Astrocyte of the spinal cord (primary cell): ENCODE results near the gene SMPX.

ENCODE experiments used
- DNase-seq: peaks from one replicate; pipeline ENCODE4 v3.0.0; 2011; ENCODE audit warnings: low read depth, low spot score
- H3K4me3 ChIP-seq: 2 replicates; pipeline ENCODE4 v1.5.1; 2011; ENCODE audit warnings: low read depth, mild to moderate bottlenecking, low read length, moderate library complexity
- in situ Hi-C: cut with HindIII; loops from 2 replicates; pipeline ENCODE4 v1.10.0; 2017; ENCODE audit warnings: low sequenced_read_pairs
- TF ChIP-seq, protein P1 (sequence below): IDR thresholded peaks from 2 replicates; pipeline ENCODE4 v1.5.1; 2012; ENCODE audit warnings: low read depth, mild to moderate bottlenecking, low read length, inconsistent platforms

SMPX gene

GRCh38 chrX:21748235-21748634, 9.7 kb downstream of the SMPX start:
- TF ChIP-seq, protein P1, sequence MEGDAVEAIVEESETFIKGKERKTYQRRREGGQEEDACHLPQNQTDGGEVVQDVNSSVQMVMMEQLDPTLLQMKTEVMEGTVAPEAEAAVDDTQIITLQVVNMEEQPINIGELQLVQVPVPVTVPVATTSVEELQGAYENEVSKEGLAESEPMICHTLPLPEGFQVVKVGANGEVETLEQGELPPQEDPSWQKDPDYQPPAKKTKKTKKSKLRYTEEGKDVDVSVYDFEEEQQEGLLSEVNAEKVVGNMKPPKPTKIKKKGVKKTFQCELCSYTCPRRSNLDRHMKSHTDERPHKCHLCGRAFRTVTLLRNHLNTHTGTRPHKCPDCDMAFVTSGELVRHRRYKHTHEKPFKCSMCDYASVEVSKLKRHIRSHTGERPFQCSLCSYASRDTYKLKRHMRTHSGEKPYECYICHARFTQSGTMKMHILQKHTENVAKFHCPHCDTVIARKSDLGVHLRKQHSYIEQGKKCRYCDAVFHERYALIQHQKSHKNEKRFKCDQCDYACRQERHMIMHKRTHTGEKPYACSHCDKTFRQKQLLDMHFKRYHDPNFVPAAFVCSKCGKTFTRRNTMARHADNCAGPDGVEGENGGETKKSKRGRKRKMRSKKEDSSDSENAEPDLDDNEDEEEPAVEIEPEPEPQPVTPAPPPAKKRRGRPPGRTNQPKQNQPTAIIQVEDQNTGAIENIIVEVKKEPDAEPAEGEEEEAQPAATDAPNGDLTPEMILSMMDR, result no peak
- in situ Hi-C loops, result no loop called here
- no peak for DNase-seq
- no peak overlapping the region for H3K4me3 ChIP-seq

- in situ Hi-C loops, result no loop called here
- H3K4me3 ChIP-seq, result no peak overlapping the region
- TF ChIP-seq, protein P1, result no peak
- DNase-seq, result no peak
Observed at GRCh38 chrX:21747558-21747957, 10.4 kb downstream of the SMPX start.

GRCh38 chrX:21745756-21746155, 12.2 kb downstream of the SMPX start:
- TF ChIP-seq, protein P1, result peak; percentile 55
- DNase-seq, result peak; percentile 29
- in situ Hi-C loops, result no loop called here
- H3K4me3 ChIP-seq, result no peak overlapping the region

GRCh38 chrX:21744721-21745120, 13.2 kb downstream of the SMPX start:
- DNase-seq, result no peak
- H3K4me3 ChIP-seq, result no peak overlapping the region
- in situ Hi-C loops, result no loop called here
- TF ChIP-seq, protein P1, result no peak

DNA sequence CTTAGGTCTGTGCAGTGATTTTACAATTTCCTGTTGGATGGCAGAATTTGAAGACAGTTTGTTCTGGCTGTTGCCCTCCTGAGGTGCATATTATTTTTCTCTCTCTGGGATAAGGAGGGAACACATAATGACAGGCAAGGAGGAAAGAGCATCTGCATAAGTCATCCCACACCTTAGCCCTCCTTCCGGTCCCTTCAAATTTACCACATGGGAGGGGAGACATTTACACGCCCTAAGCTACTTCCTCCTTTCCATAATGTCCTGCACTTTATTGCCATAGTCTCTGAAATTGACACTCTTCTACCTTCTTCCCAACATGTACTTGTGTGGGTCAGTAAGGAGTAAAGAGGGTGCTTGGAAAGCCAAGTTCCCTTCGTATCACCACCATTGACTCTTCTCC, 13.9 kb downstream of the SMPX start:
- TF ChIP-seq, protein P1, result no peak
- in situ Hi-C loops, result no loop called here
- no peak overlapping the region for H3K4me3 ChIP-seq
- no peak for DNase-seq

- H3K4me3 ChIP-seq, result no peak overlapping the region
- no peak for DNase-seq
- TF ChIP-seq, protein P1, result no peak
- in situ Hi-C loops, result no loop called here
Observed at GRCh38 chrX:21741869-21742701, 15.8 kb downstream of the SMPX start.

GRCh38 chrX:21741364-21741763, 16.6 kb downstream of the SMPX start:
- no peak overlapping the region for H3K4me3 ChIP-seq
- TF ChIP-seq, protein P1, result no peak
- DNase-seq, result no peak
- in situ Hi-C loops, result no loop called here
